ENCODE results near the gene RBM19.

RBM19 gene

DNA sequence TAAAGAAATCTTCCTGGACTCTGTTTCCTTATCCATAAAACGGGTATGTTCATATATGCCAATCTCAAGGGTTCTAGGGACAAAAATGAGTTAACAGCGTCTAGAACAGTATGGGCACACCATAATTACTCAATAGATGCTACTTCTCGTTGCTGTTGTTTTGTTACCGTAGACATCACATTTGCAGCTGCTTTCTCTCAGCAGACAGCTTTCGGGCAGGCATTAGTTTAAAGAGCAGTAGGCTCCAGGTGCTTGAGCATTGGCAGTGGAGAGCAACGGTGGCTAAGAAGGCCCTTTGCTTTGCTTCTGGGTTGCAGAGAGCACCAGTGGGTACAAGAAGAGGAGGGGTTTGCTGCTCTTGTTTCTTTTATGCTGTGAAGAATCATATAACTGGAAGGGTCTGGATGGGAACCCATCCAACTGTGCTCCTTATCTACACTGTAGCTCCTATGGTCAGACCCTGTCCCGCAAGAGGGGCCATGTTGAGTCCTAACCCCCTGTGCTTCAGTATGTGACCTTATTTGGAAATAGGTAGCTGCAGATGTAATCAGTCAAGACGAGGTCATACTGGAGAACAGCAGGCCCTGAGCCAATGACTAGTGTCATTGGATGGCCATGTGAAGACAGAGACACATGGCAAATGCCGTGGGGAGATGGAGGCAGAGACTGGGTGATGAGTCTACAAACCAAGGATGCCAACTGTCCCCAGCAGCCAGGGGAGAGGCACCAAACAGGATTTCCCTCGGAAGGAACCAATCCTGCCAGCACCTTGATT lies 120.0 kb downstream of the RBM19 start:
- no peak overlapping the region for H3K4me3 ChIP-seq (ENCODE audit: insufficient read length, low read depth)
- peaks cover 10% of the 10 kb centered on the region for H3K4me1 ChIP-seq (ENCODE audit: insufficient read depth, insufficient read length)
- no peak overlapping the region for H3K9ac ChIP-seq (ENCODE audit: insufficient read length, low read depth)
- no peak for TF ChIP-seq YY1 (IDR thresholded peaks at IDR 0.05; ENCODE audit: insufficient read depth, insufficient read length)
- no peak for TF ChIP-seq ZNF274 (IDR thresholded peaks at IDR 0.05; ENCODE audit: low read depth, low read length)
- TF ChIP-seq SUZ12 (IDR thresholded peaks at IDR 0.05; ENCODE audit: extremely low read depth, insufficient read depth, insufficient read length): no peak
- H3K27me3 ChIP-seq (ENCODE audit: insufficient read depth, insufficient read length): no peaks in the 10 kb centered on the region
- no peak for DNase-seq (ENCODE audit: low read depth, low spot score)
- H3K36me3 ChIP-seq (ENCODE audit: insufficient read depth, insufficient read length, low read length): peaks cover 44% of the 10 kb centered on the region
- H3K9me3 ChIP-seq (ENCODE audit: insufficient read depth, low read length): no peaks in the 10 kb centered on the region

- H3K36me3 ChIP-seq (ENCODE audit: insufficient read depth, insufficient read length, low read length): peaks cover 41% of the 10 kb centered on the region
- peaks cover 12% of the 10 kb centered on the region for H3K4me1 ChIP-seq (ENCODE audit: insufficient read depth, insufficient read length)
- no peak for TF ChIP-seq ZNF274 (IDR thresholded peaks at IDR 0.05; ENCODE audit: low read depth, low read length)
- TF ChIP-seq SUZ12 (IDR thresholded peaks at IDR 0.05; ENCODE audit: extremely low read depth, insufficient read depth, insufficient read length): no peak
- TF ChIP-seq YY1 (IDR thresholded peaks at IDR 0.05; ENCODE audit: insufficient read depth, insufficient read length): no peak
- no peak overlapping the region for H3K9ac ChIP-seq (ENCODE audit: insufficient read length, low read depth)
- DNase-seq (ENCODE audit: low read depth, low spot score): no peak
- no peak overlapping the region for H3K4me3 ChIP-seq (ENCODE audit: insufficient read length, low read depth)
- H3K27me3 ChIP-seq (ENCODE audit: insufficient read depth, insufficient read length): no peaks in the 10 kb centered on the region
- H3K9me3 ChIP-seq (ENCODE audit: insufficient read depth, low read length): no peaks in the 10 kb centered on the region
Observed at GRCh38 chr12:113844495-113845210, 121.5 kb downstream of the RBM19 start.

DNA sequence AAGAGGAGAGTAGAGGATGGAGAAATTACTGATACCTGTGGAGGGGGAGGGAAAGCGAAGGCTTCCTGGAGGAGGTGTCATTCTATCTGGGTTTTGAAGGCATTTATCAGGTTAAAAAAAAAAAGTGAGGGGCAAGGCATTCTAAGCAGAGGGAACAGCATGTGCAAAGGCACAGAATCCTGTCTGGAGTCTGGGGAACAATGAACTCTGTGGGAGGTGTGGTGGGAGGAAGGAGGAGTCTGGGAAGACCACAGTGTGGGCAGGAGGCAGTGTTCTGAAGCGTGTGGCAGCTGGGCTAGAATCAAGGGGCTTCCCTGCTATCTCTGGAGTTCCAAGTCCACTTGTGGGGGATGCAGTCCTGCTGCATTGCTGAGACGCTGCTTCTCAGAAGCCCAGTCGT lies 123.4 kb downstream of the RBM19 start:
- DNase-seq (ENCODE audit: low read depth, low spot score): no peak

GRCh38 chr12:113841786-113842185 lies 124.3 kb downstream of the RBM19 start:
- H3K9me3 ChIP-seq (ENCODE audit: insufficient read depth, low read length): no peaks in the 10 kb centered on the region
- H3K4me3 ChIP-seq (ENCODE audit: insufficient read length, low read depth): no peak overlapping the region
- H3K36me3 ChIP-seq (ENCODE audit: insufficient read depth, insufficient read length, low read length): peaks cover 44% of the 10 kb centered on the region
- no peak overlapping the region for H3K9ac ChIP-seq (ENCODE audit: insufficient read length, low read depth)
- TF ChIP-seq SUZ12 (IDR thresholded peaks at IDR 0.05; ENCODE audit: extremely low read depth, insufficient read depth, insufficient read length) (no peak), ZNF274 (IDR thresholded peaks at IDR 0.05; ENCODE audit: low read depth, low read length) (no peak), YY1 (IDR thresholded peaks at IDR 0.05; ENCODE audit: insufficient read depth, insufficient read length) (no peak)
- H3K4me1 ChIP-seq (ENCODE audit: insufficient read depth, insufficient read length): peaks cover 10% of the 10 kb centered on the region
- H3K27me3 ChIP-seq (ENCODE audit: insufficient read depth, insufficient read length): no peaks in the 10 kb centered on the region
- no peak for DNase-seq (ENCODE audit: low read depth, low spot score)

More for the DNA sequence above, 123.4 kb downstream of the RBM19 start:
- no peaks in the 10 kb centered on the region for H3K27me3 ChIP-seq (ENCODE audit: insufficient read depth, insufficient read length)
- no peak overlapping the region for H3K9ac ChIP-seq (ENCODE audit: insufficient read length, low read depth)
- TF ChIP-seq SUZ12 (IDR thresholded peaks at IDR 0.05; ENCODE audit: extremely low read depth, insufficient read depth, insufficient read length) (no peak), YY1 (IDR thresholded peaks at IDR 0.05; ENCODE audit: insufficient read depth, insufficient read length) (no peak), ZNF274 (IDR thresholded peaks at IDR 0.05; ENCODE audit: low read depth, low read length) (no peak)
- peaks cover 43% of the 10 kb centered on the region for H3K36me3 ChIP-seq (ENCODE audit: insufficient read depth, insufficient read length, low read length)
- peaks cover 10% of the 10 kb centered on the region for H3K4me1 ChIP-seq (ENCODE audit: insufficient read depth, insufficient read length)
- H3K4me3 ChIP-seq (ENCODE audit: insufficient read length, low read depth): no peak overlapping the region
- no peaks in the 10 kb centered on the region for H3K9me3 ChIP-seq (ENCODE audit: insufficient read depth, low read length)

DNA sequence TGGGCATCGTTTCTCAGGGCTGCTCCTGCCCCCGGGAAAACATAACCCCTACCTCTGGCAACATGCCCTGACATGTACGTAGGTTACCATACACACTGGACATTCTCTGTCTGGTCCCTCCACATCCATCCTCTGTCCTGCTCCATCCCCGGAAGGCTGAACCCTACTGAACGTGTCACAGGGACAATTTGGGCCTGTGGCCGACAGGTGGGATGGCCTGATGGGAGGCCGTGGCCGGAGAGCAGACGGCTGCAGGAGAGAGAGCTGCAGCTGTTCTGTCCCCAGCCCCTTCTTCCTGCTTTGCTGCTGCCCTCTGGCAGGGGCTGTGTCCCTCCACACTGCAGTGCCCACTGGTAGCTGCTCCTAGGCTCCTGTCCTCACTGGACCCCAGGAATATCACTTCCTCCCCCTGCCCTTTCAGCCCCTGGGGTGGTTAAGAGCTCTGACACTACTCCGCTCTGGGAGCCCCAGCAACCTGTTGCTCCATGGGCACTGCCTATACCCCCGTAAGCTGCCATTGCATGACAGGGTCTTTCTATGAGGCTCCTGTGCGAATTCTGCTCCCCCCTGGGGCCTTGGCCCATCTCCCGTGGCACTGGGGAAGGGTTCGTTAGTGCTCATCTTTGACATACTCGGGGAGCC lies 125.6 kb downstream of the RBM19 start:
- Histone ChIP-seq H3K9ac (ENCODE audit: insufficient read length, low read depth) (no peak overlapping the region), H3K36me3 (ENCODE audit: insufficient read depth, insufficient read length, low read length) (peaks cover 36% of the 10 kb centered on the region), H3K4me1 (ENCODE audit: insufficient read depth, insufficient read length) (peaks cover 12% of the 10 kb centered on the region), H3K27me3 (ENCODE audit: insufficient read depth, insufficient read length) (no peaks in the 10 kb centered on the region), H3K9me3 (ENCODE audit: insufficient read depth, low read length) (no peaks in the 10 kb centered on the region), H3K4me3 (ENCODE audit: insufficient read length, low read depth) (no peak overlapping the region)
- TF ChIP-seq YY1 (IDR thresholded peaks at IDR 0.05; ENCODE audit: insufficient read depth, insufficient read length) (no peak), ZNF274 (IDR thresholded peaks at IDR 0.05; ENCODE audit: low read depth, low read length) (no peak), SUZ12 (IDR thresholded peaks at IDR 0.05; ENCODE audit: extremely low read depth, insufficient read depth, insufficient read length) (no peak)
- no peak for DNase-seq (ENCODE audit: low read depth, low spot score)

GRCh38 chr12:113838896-113839295 lies 127.2 kb downstream of the RBM19 start:
- Histone ChIP-seq H3K4me1 (ENCODE audit: insufficient read depth, insufficient read length) (peaks cover 12% of the 10 kb centered on the region), H3K4me3 (ENCODE audit: insufficient read length, low read depth) (no peak overlapping the region), H3K36me3 (ENCODE audit: insufficient read depth, insufficient read length, low read length) (peaks cover 27% of the 10 kb centered on the region), H3K9me3 (ENCODE audit: insufficient read depth, low read length) (no peaks in the 10 kb centered on the region), H3K9ac (ENCODE audit: insufficient read length, low read depth) (no peak overlapping the region), H3K27me3 (ENCODE audit: insufficient read depth, insufficient read length) (no peaks in the 10 kb centered on the region)
- no peak for DNase-seq (ENCODE audit: low read depth, low spot score)
- TF ChIP-seq SUZ12 (IDR thresholded peaks at IDR 0.05; ENCODE audit: extremely low read depth, insufficient read depth, insufficient read length): no peak
- TF ChIP-seq ZNF274 (IDR thresholded peaks at IDR 0.05; ENCODE audit: low read depth, low read length): no peak
- no peak for TF ChIP-seq YY1 (IDR thresholded peaks at IDR 0.05; ENCODE audit: insufficient read depth, insufficient read length)

Measured in NT2/D1 (cell line).